DND-41 (cell line): ENCODE measurements around the gene MACC1.

ENCODE experiments used
- EZH2 ChIP-seq: IDR thresholded peaks from 3 replicates; pipeline ENCODE4 v1.6.1; 2012; ENCODE audit warnings: borderline replicate concordance, low read depth, mild to moderate bottlenecking, moderate library complexity, low read length, inconsistent platforms; ENCODE audit not compliant: severe bottlenecking
- TF ChIP-seq, protein P1 (sequence below): IDR thresholded peaks from 2 replicates; pipeline ENCODE4 v1.5.1; 2012; ENCODE audit warnings: borderline replicate concordance, low read length, moderate library complexity, mild to moderate bottlenecking; ENCODE audit not compliant: poor library complexity, severe bottlenecking; ENCODE audit errors: extremely low read depth

DNA sequence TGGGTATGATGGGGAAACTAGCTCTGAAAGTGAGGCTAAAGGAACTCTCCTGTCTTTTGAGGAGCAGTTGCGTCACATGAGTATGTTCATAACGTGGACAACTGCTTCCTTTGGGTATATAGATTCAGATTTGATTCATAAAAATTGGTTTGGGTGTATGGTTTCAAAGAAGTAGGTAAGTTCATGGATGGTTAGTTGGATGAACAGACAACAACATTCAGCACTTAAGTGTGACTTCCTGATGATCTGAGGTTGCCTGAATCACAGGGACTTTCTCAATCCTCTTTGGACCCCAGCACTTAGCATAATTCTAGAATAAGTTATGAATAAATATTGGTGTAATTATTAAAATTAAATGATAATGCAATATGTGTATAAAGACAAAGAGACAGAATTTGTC lies 43.4 kb downstream of the MACC1 start:
- TF ChIP-seq, protein P1, sequence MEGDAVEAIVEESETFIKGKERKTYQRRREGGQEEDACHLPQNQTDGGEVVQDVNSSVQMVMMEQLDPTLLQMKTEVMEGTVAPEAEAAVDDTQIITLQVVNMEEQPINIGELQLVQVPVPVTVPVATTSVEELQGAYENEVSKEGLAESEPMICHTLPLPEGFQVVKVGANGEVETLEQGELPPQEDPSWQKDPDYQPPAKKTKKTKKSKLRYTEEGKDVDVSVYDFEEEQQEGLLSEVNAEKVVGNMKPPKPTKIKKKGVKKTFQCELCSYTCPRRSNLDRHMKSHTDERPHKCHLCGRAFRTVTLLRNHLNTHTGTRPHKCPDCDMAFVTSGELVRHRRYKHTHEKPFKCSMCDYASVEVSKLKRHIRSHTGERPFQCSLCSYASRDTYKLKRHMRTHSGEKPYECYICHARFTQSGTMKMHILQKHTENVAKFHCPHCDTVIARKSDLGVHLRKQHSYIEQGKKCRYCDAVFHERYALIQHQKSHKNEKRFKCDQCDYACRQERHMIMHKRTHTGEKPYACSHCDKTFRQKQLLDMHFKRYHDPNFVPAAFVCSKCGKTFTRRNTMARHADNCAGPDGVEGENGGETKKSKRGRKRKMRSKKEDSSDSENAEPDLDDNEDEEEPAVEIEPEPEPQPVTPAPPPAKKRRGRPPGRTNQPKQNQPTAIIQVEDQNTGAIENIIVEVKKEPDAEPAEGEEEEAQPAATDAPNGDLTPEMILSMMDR: no peak
- TF ChIP-seq EZH2: no peak
